Transverse colon (tissue), 4 donors: ENCODE measurements around the gene GLT8D2. TPM values are rescaled to one million over a fixed set of nuclear protein-coding genes. Genes with fewer than 3 reads are reported as not detected.
"Not testable (repeated sequence)": the region's sequence is repeated elsewhere in the genome, so short reads cannot be mapped to it uniquely, and the experiment has no call there.

Source experiments
- DNase-seq: peaks from one replicate; pipeline ENCODE4 v3.0.0-alpha.2; 2019
- H3K27ac ChIP-seq, 4 donors: fragments of 200-600 bp; sonication (generic); 2 replicates each; pipeline ENCODE4 v1.5.1; 2016 to 2018; ENCODE audit warnings: inconsistent platforms in 4 of 4
- H3K27me3 ChIP-seq: fragments of 200-600 bp; sonication (generic); 2 replicates; pipeline ENCODE4 v1.5.1; 2017; ENCODE audit warnings: inconsistent platforms
- H3K36me3 ChIP-seq, 4 donors: fragments of 200-600 bp; sonication (generic); 2 replicates each; pipeline ENCODE4 v1.5.1; 2017 to 2019; ENCODE audit warnings: inconsistent platforms in 4 of 4
- H3K4me1 ChIP-seq, 4 donors: fragments of 200-600 bp; sonication (generic); 2 replicates each; pipeline ENCODE4 v1.5.1; 2017 to 2020; ENCODE audit warnings: inconsistent platforms in 4 of 4
- H3K4me3 ChIP-seq, 4 donors: fragments of 200-600 bp; sonication (generic); 1 replicate in 1 of 4; 2 replicates in 3 of 4; pipeline versions ENCODE4 v1.5.1 to v1.6.1; 2017 to 2019; ENCODE audit warnings: inconsistent platforms in 4 of 4
- H3K9me3 ChIP-seq, 2 donors: fragments of 200-600 bp; sonication (generic); 2 replicates each; pipeline ENCODE4 v1.5.1; 2017 to 2019; ENCODE audit warnings: inconsistent platforms in 2 of 2
- CTCF ChIP-seq, 5 experiments: fragments of 200-600 bp in 3 of 5; fragments of 450-650 bp in 2 of 5; sonication (generic) in 3 of 5; IDR thresholded peaks; 1 replicate in 2 of 5; 2 replicates in 3 of 5; pipeline ENCODE4 v1.5.1; 2016 to 2017; ENCODE audit warnings: antibody characterized with exemption in 5 of 5, inconsistent platforms in 3 of 5, mild to moderate bottlenecking in 2 of 5, moderate library complexity in 1 of 5
- EP300 ChIP-seq: sonication (generic); formaldehyde crosslinking; IDR thresholded peaks from one replicate; pipeline ENCODE4 v1.6.1; 2017; ENCODE audit warnings: antibody characterized with exemption, low read depth
- POLR2A ChIP-seq: fragments of 450-650 bp; IDR thresholded peaks from one replicate; pipeline ENCODE4 v1.6.1; 2016; ENCODE audit warnings: antibody characterized with exemption, mild to moderate bottlenecking, moderate library complexity
- POLR2AphosphoS5 ChIP-seq, 3 donors: sonication (generic); formaldehyde crosslinking; IDR thresholded peaks; one replicate each; pipeline ENCODE4 v1.6.1; 2016; ENCODE audit warnings: antibody characterized with exemption in 3 of 3
- WGBS, 2 donors: methylation state at CpG; one replicate each; pipeline ENCODE4 v1.1.5; 2018; ENCODE audit warnings: low coverage in 1 of 2; 5-methylcytosine and 5-hydroxymethylcytosine counted together
- in situ Hi-C, 4 donors: fragments of 200-750 bp; cut with MboI; loops; one replicate each; pipeline versions ENCODE4 v1.15.0 to v1.15.1; 2017; ENCODE audit warnings: low sequenced_read_pairs in 3 of 4, low pct_ligation_motif_present in 1 of 4, low pct_unique_long_range_greater_than_20kb in 1 of 4
- intact Hi-C: fragments of 100-400 bp; cut with DNase I; formaldehyde crosslinking; loops from one replicate; pipeline ENCODE4 v1.15.1; 2023; ENCODE audit warnings: low total_unique reads
- total RNA-seq, 4 donors: library from RNA; depleted of rRNA; stranded (reverse); fragments of >200 nt; gene quantifications; one replicate each; pipeline ENCODE4 v1.1.0, GENCODE V29; 2016

Gene GLT8D2
- total RNA-seq, 4 donors from 2014 or later: 1.1 to 21.3 (median 3.8) TPM

DNA sequence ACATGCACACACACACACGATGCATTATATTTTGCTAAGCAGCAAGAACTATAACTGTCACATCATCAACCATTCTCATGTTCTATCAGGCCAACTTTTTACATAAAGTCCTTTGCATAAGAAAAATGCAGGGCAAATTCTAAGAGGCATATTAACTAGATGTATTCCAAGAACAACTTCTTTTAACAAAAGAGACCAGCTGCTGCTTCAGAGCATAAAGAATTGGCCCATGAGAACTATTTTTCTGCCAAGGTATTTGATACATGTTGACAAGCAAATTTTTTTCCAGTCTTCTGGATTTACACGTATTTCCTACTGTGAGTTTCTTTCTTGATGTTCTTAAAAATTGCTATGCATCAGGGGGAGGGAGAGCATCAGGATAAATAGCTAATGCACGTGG lies 27.2 kb downstream of the GLT8D2 start:
- no peak overlapping the region for H3K4me3 ChIP-seq
- H3K27me3 ChIP-seq: no peaks in the 10 kb centered on the region
- intact Hi-C loops (no loop called here), in situ Hi-C loops (no loop called here)
- no peaks in the 10 kb centered on the region for H3K36me3 ChIP-seq
- no peaks in the 10 kb centered on the region for H3K9me3 ChIP-seq
- H3K4me1 ChIP-seq: no peaks in the 10 kb centered on the region
- H3K27ac ChIP-seq: no peak overlapping the region
- TF ChIP-seq POLR2A: no peak
- no peak for TF ChIP-seq CTCF (IDR thresholded peaks at IDR 0.05)
- no peak for TF ChIP-seq EP300
- TF ChIP-seq POLR2AphosphoS5 (IDR thresholded peaks at IDR 0.05): no peak
- DNase-seq: no peak
- WGBS, 2 donors: 60 to 61% methylated on average over 3 of the region's 3 CpGs

DNA sequence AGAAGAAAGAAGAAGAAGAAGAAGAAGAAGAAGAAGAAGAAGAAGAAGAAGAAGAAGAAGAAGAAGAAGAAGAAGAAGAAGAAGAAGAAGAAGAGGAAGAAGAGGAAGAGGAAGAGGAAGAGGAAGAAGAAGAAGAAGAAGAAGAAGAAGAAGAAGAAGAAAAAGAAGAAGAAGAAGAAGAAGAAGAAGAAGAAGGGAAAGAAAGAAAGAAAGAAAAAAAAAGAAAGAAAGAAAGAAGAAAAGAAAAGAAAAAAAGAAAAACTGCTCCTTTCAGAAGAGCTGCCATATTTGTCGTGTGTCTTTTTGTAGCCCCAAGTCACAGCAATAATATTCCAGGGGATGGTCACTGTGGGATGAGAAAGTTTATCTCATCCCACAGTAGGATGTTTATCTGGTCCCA lies 28.1 kb downstream of the GLT8D2 start:
- H3K4me3 ChIP-seq, in situ Hi-C loops, H3K27me3 ChIP-seq, intact Hi-C loops, H3K27ac ChIP-seq, H3K36me3 ChIP-seq, H3K9me3 ChIP-seq, DNase-seq, H3K4me1 ChIP-seq: not testable (repeated sequence)
- 78 to 80% methylated on average over 1 of the region's 1 CpG for WGBS, 2 donors

- in situ Hi-C loops (no loop called here), intact Hi-C loops (no loop called here)
- no peak for DNase-seq
- no peak overlapping the region for H3K4me3 ChIP-seq
- TF ChIP-seq POLR2A (no peak), CTCF (IDR thresholded peaks at IDR 0.05) (no peak), EP300 (no peak), POLR2AphosphoS5 (IDR thresholded peaks at IDR 0.05) (no peak)
- no peaks in the 10 kb centered on the region for H3K4me1 ChIP-seq
- H3K9me3 ChIP-seq: no peaks in the 10 kb centered on the region
- no peaks in the 10 kb centered on the region for H3K36me3 ChIP-seq
- H3K27ac ChIP-seq: no peak overlapping the region
- no peaks in the 10 kb centered on the region for H3K27me3 ChIP-seq
- WGBS, 2 donors: 71 to 74% methylated on average over 4 of the region's 4 CpGs
These were observed 37.7 kb downstream of the GLT8D2 start for GRCh38 chr12:104012331-104012730.

DNA sequence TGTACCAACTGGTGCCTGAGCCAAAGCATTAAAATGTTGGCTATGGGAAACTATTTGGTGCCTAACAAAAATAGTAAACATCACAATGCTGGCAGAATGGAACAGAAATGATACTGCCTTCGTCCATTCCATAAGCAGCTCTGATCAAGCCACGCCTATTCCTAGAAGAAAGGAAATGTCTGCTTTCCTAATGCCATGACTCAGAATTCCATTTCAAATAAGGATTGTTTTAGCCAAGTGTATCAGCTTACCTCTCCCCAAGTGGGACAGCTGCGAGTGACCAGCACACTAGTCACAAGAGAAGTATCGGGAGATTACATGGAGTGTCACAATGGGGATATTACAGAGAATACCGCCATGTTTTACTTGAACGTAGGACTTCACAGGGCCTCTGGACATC lies 38.7 kb downstream of the GLT8D2 start:
- no peak for DNase-seq
- Histone ChIP-seq H3K27me3 (no peaks in the 10 kb centered on the region), H3K4me3 (no peak overlapping the region), H3K9me3 (no peaks in the 10 kb centered on the region), H3K4me1 (no peaks in the 10 kb centered on the region), H3K36me3 (no peaks in the 10 kb centered on the region), H3K27ac (no peak overlapping the region)
- WGBS, 2 donors: 73 to 76% methylated on average over 6 of the region's 6 CpGs
- in situ Hi-C loops: no loop called here
- no peak for TF ChIP-seq CTCF (IDR thresholded peaks at IDR 0.05)
- no peak for TF ChIP-seq POLR2AphosphoS5 (IDR thresholded peaks at IDR 0.05)
- no peak for TF ChIP-seq POLR2A
- no peak for TF ChIP-seq EP300
- intact Hi-C loops: no loop called here

- Histone ChIP-seq H3K4me3 (no peak overlapping the region), H3K27me3 (no peaks in the 10 kb centered on the region), H3K4me1 (no peaks in the 10 kb centered on the region), H3K27ac (no peak overlapping the region), H3K36me3 (no peaks in the 10 kb centered on the region), H3K9me3 (no peaks in the 10 kb centered on the region)
- intact Hi-C loops: no loop called here
- WGBS, 2 donors: 85 to 89% methylated on average over 2 of the region's 2 CpGs
- DNase-seq: no peak
- in situ Hi-C loops: no loop called here
- no peak for TF ChIP-seq POLR2A
- TF ChIP-seq CTCF (IDR thresholded peaks at IDR 0.05): no peak
- TF ChIP-seq EP300: no peak
- TF ChIP-seq POLR2AphosphoS5 (IDR thresholded peaks at IDR 0.05): no peak
These were observed 39.3 kb downstream of the GLT8D2 start for GRCh38 chr12:104010606-104011169.
